ENCODE data around the gene IFNGR1. TPM values are rescaled to one million over a fixed set of nuclear protein-coding genes. Genes with fewer than 3 reads are reported as not detected.

The IFNGR1 gene
- total RNA-seq, 1 donor from 2014 or later = 239 TPM

GRCh38 chr6:137155830-137156229 is 63.4 kb downstream of the IFNGR1 start:
- intact Hi-C loops (cut with DNase I) = no loop called here
- H3K27me3 ChIP-seq = no peaks in the 10 kb centered on the region
- peaks cover 14% of the 10 kb centered on the region for H3K4me1 ChIP-seq
- H3K9me3 ChIP-seq = no peaks in the 10 kb centered on the region
- TF ChIP-seq CTCF (IDR thresholded peaks at IDR 0.05) = no peak
- no peaks in the 10 kb centered on the region for H3K36me3 ChIP-seq
- no peak overlapping the region for H3K4me3 ChIP-seq
- no peak for DNase-seq
- H3K27ac ChIP-seq = no peak overlapping the region
- ATAC-seq = peak; percentile 73

- Histone ChIP-seq H3K4me1 (no peaks in the 10 kb centered on the region), H3K4me3 (no peak overlapping the region), H3K27ac (no peak overlapping the region), H3K36me3 (no peaks in the 10 kb centered on the region), H3K9me3 (no peaks in the 10 kb centered on the region), H3K27me3 (no peaks in the 10 kb centered on the region)
- DNase-seq = no peak
- peak; percentile 66 for ATAC-seq
- no peak for TF ChIP-seq CTCF (IDR thresholded peaks at IDR 0.05)
- intact Hi-C loops (cut with DNase I) = no loop called here
These were observed 69.1 kb downstream of the IFNGR1 start for GRCh38 chr6:137150072-137150471.

- no peaks in the 10 kb centered on the region for H3K36me3 ChIP-seq
- H3K9me3 ChIP-seq = no peaks in the 10 kb centered on the region
- intact Hi-C loops (cut with DNase I) = no loop called here
- ATAC-seq (no peak), DNase-seq (no peak)
- no peaks in the 10 kb centered on the region for H3K27me3 ChIP-seq
- H3K27ac ChIP-seq = peak overlapping the region; percentile 37
- H3K4me1 ChIP-seq = no peaks in the 10 kb centered on the region
- H3K4me3 ChIP-seq = no peak overlapping the region
- TF ChIP-seq CTCF (IDR thresholded peaks at IDR 0.05) = no peak
These were observed 70.2 kb downstream of the IFNGR1 start for GRCh38 chr6:137149035-137149393.

GRCh38 chr6:137148306-137149034 is 70.7 kb downstream of the IFNGR1 start:
- Histone ChIP-seq H3K9me3 (no peaks in the 10 kb centered on the region), H3K36me3 (no peaks in the 10 kb centered on the region), H3K4me1 (no peaks in the 10 kb centered on the region), H3K27me3 (no peaks in the 10 kb centered on the region), H3K27ac (peak overlapping the region; percentile 39), H3K4me3 (no peak overlapping the region)
- TF ChIP-seq CTCF (IDR thresholded peaks at IDR 0.05) = no peak
- DNase-seq (no peak), ATAC-seq (peak; percentile 90)
- intact Hi-C loops (cut with DNase I) = no loop called here

Other genes with a start within 250 kb of the IFNGR1 start
- 13.3 TPM for gene IL20RA, start 174.4 kb downstream of the IFNGR1 start, total RNA-seq
- not detected for gene IL22RA2, start 45.7 kb downstream of the IFNGR1 start, total RNA-seq

Data from upper lobe of right lung (tissue), 1 donor.